22Rv1 (cell line): ENCODE results near the gene ZNF341.

ENCODE experiments used
- H3K27ac ChIP-seq: fragments of 450-650 bp; 2 replicates; pipeline ENCODE4 v1.5.1; 2017
- CTCF ChIP-seq: fragments of 450-650 bp; IDR thresholded peaks from 2 replicates; pipeline ENCODE4 v1.5.1; 2017; ENCODE audit warnings: mild to moderate bottlenecking
- ZFX ChIP-seq: fragments of 450-650 bp; IDR thresholded peaks from 2 replicates; pipeline ENCODE4 v1.6.1; 2017; ENCODE audit warnings: antibody characterized with exemption, borderline replicate concordance

Gene ZNF341

DNA sequence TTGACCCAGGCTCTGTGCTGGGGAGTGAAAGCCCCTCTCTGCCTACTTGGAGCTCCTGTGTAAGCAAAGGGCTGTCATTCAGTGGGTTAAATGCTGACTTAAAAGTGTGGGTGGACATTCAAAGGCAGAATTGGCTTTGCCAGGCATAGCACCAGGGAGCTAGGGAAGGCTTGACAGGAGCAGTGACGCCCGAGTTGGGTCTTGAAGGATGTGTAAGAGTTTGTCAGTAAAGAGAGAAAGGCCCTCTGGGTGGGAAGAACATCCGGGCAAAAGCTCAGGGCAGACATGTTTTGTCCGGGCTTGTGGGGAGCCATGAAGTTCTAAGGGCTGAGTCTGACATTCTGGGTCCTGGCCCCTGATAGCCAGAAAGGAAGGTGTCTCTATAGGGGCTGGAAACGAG lies 51.5 kb downstream of the ZNF341 start:
- no peak for TF ChIP-seq CTCF
- TF ChIP-seq ZFX = no peak
- no peak overlapping the region for H3K27ac ChIP-seq

DNA sequence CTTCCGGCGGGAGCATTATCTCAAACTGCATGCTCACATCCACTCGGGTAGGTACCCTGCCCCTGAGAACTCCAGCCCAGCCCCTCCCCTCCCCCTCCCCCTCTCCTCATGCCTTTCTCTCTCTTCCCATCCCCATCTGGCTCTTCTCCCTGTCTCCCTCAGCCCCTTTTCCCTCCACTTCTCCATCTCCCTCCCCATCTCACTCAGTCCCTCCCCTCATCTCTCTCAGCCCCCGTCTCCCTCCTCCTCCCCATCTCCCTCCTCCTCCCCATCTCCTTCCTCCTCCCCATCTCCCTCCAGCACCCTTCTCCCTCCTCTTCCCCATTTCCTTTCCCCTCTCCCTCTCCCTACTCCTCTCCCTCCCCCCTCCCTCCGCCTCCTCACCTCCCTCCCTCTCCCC lies 52.0 kb downstream of the ZNF341 start:
- no peak overlapping the region for H3K27ac ChIP-seq
- TF ChIP-seq CTCF (no peak), ZFX (no peak)

DNA sequence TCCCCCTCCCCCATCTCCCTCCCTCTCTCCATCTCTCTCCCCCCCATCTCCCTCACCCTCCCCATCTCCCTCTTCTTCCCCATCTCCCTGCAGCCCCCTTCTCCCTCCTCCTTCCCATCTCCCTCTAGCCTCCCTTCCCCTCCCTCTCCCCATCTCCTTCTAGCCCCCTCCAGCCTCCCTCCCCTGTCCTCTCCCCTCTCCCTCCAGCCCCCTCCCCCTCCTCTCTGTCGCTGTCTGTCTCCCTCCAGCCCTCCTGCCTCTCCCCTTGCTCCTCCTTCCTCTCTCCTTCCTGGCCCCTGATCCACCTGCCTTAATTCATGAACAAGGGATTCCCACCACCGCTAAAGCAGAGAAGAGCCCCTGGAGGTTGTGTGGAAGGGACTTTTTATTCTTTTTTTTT lies 52.4 kb downstream of the ZNF341 start:
- TF ChIP-seq CTCF = no peak
- TF ChIP-seq ZFX = no peak
- no peak overlapping the region for H3K27ac ChIP-seq

DNA sequence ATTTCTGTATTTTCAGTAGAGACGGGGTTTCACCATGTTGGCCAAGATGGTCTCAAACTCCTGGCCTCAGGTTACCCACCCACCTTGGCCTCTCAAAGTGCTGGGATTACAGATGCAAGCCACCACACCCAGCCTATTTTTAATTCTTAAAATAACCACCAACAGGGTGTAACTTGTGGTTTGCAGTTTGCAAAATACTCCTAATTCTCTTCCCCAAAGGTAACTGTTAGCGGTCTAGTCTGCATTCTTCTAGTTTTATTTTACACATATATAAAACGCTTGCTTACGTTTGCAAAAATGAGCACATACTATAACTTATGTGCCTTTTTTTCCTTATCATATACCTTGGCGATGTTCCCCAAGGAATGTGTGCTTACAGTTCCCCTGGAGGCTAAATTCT lies 53.7 kb downstream of the ZNF341 start:
- TF ChIP-seq ZFX (no peak), CTCF (no peak)
- H3K27ac ChIP-seq = no peak overlapping the region

DNA sequence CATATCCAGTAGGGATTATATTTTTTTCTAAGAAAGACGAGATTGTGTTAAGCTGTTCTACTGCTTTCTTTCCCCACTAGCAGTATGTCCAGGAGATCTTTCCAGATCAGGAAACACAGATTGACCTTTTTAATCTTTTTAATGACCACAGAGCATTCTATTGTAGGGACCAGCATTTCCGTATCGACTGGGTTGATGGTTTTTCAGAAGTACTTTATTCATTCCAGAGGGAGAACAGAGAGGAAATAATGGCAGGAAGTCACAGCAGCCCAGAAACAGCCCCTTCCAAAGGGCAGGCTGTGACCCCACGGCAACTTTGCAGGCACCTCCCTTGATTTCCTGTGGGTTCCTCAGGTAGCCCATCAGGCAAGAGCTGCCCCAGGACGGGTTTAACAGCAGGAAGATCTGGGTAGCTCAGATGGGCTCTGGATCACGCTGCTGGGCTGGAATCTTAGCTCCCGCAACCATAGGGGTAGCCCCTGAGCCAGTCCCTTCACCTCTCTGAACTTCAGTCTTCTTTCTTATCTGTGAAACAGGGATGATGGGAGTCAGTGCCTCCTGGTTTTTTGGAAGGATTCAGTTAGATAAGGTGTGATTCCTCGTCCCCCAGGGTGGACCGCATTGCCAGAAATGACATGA lies 55.6 kb downstream of the ZNF341 start:
- TF ChIP-seq CTCF (no peak), ZFX (no peak)

DNA sequence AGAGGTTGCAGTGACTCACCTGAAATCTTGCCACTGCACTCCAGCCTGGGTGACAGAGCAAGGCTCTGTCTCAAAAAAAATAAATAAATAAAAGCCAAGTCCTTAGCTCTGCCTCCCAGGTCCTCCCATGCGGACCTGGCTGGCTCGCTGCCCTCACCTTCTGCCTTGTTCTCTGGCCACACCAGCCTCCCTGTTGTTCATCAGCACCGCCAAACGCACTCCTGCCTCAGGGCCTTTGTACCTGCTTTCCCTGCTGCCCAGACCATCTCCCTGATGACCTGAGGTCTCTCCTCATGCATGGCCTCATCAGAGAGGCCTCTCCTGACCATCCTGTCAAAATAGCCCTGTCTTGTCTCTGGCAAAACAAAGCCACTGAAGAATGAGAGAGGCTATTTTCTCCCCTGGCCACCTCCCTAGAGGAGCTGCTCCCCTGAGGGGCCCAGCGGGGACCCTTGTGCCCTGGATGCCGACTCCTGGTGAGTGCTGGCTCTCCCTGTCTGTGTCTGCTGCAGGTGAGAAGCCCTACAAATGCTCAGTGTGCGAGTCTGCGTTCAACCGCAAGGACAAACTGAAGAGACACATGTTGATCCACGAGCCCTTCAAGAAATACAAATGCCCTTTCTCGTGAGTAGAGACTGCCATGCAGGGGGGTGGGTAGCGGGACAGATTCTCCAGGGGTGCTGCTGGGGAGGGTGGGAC lies 56.7 kb downstream of the ZNF341 start:
- TF ChIP-seq ZFX = no peak
- no peak for TF ChIP-seq CTCF
- H3K27ac ChIP-seq = no peak overlapping the region

More for the DNA sequence above, 55.6 kb downstream of the ZNF341 start:
- H3K27ac ChIP-seq = no peak overlapping the region

- no peak overlapping the region for H3K27ac ChIP-seq
- TF ChIP-seq CTCF (no peak), ZFX (no peak)
These were observed 57.5 kb downstream of the ZNF341 start for GRCh38 chr20:33789109-33789857.
